Erythroblast (primary cell): ENCODE results near the gene CEACAM18.
"Not testable (repeated sequence)": the region's sequence is repeated elsewhere in the genome, so short reads cannot be mapped to it uniquely, and the experiment has no call there.

ENCODE experiments used
- DNase-seq, 2 experiments: peaks; one replicate each; lab custom pipeline; 2025; lab: John Stamatoyannopoulos, UW
- GATA1 ChIP-seq: IDR thresholded peaks from 2 replicates; pipeline ENCODE4 v1.6.1; 2011; ENCODE audit warnings: low read depth, mild to moderate bottlenecking, control low read depth, low read length, moderate library complexity
- POLR2A ChIP-seq: IDR thresholded peaks from 2 replicates; pipeline ENCODE4 v1.6.1; 2011; ENCODE audit warnings: mild to moderate bottlenecking, low read length

The CEACAM18 gene

DNA sequence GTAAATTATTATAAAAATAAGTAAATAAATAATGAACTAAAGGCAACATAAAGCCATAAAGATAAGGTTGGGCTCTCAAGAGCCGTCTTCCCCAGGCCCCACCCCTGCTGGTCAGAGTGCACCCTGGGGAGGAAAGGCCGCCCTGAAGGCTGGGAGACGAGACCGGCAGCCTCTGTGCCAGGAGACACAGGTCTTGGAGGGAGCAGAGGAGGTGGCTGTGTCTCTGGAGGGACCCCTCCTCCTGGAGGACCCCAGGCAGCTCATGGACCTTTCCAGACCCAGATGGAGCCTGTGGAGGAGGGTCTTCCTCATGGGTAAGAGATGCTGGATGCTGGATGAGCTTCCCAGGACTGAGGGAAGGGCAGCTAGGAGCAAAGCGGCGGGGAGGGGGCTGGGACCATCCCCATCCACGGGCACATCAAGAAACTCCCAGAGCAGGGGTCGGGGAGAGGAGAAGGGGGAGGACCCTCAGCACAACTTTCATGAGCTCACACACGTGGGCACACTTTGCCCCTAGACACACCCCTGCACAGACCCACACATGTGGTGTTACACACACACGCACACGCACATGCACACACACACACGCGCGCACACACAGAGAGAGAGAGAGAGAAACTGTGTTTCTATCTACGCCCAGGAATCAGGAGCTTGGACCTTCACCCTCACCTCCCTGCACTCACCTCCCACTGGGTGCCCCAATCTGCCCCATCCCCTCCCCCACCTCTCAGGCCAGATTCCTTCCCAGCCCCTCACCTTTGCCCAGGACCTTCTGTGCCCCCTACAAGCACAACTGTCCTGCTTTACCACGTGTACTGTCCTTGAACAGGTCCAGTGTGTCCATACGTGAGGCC is at the start of gene CEACAM18:
CEACAM18 (plus strand) TSS at position 159 of the 854 bp plus-strand sequence.
- TF ChIP-seq POLR2A (no peak), GATA1 (no peak)
- DNase-seq = no peak

- DNase-seq = no peak
- TF ChIP-seq POLR2A (no peak), GATA1 (no peak)
These were observed 48.1 kb upstream of the CEACAM18 start for GRCh38 chr19:51430221-51430620.

DNA sequence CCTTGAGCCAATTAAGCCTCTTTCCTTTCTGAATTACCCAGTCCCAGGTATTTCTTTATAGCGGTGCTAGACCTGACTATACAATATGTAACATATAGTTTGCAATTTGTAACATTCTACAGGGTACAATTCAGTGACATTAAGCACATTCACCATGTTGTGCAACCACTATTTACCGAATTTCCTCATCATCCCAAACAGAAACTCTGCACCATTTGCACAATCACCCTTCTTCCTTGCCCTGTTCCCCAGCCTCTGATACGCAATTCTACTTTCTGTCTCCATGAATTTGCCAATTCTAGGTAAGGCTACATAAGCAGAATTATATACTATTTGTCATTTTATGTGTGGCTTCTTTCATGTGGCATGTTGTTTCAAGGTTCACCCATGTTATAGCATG is 47.2 kb upstream of the CEACAM18 start:
- DNase-seq = no peak
- TF ChIP-seq POLR2A (no peak), GATA1 (no peak)

DNA sequence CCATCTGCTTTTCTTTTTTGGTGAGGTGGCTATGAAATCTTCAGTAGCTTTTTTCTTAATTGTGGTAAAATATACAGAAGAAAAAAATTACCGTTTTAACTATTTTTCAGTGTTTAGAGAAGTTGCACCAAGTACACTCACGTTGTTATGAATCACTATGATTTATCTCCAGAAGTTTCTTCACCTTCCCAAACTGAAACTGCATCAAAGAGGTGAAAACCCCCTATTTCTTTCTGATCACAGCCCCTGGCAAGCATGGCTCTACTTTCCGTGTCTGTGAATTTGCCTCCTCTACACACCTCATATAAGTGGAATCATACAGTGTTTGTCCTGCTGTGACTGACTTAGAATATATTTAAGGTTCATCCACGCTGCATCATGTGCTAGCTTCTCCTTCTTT is 45.3 kb upstream of the CEACAM18 start:
- no peak for DNase-seq
- TF ChIP-seq POLR2A = no peak
- no peak for TF ChIP-seq GATA1

- no peak for TF ChIP-seq GATA1
- no peak for TF ChIP-seq POLR2A
- no peak for DNase-seq
These were observed 43.9 kb upstream of the CEACAM18 start for GRCh38 chr19:51434456-51434855.

GRCh38 chr19:51439021-51439465 is 39.3 kb upstream of the CEACAM18 start:
- peak; percentile 28 to 64 for DNase-seq
- TF ChIP-seq POLR2A (no peak), GATA1 (no peak)

- DNase-seq = no peak
- TF ChIP-seq POLR2A (no peak), GATA1 (no peak)
These were observed 38.3 kb upstream of the CEACAM18 start for GRCh38 chr19:51440052-51440451.

- TF ChIP-seq POLR2A (no peak), GATA1 (no peak)
- peak in 1 of 2 experiments; percentile 47 for DNase-seq
These were observed 37.4 kb upstream of the CEACAM18 start for GRCh38 chr19:51440846-51441409.

GRCh38 chr19:51441410-51442390 is 36.6 kb upstream of the CEACAM18 start:
- DNase-seq = no peak
- TF ChIP-seq POLR2A = no peak
- no peak for TF ChIP-seq GATA1

GRCh38 chr19:51447510-51447909 is 30.8 kb upstream of the CEACAM18 start:
- not testable (repeated sequence) for DNase-seq

DNA sequence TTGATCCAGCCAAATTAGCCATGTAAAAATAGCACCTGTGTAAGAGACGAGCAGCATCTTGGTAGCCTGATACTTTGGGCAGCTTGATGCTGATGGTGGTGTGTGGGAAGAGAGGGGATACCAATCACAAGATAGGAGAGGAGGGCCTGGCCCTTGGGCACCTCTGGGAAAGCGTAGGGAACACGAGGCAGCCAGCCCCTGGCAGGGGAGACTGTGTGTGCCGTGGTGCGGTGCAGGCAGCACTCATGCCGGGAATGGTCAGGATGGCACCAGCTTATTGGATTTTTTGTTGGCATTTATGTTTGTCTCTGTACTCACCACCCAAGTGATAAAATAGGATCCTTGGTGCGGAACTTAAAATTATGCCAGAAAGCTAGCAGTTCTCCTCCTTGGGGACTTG is 30.3 kb upstream of the CEACAM18 start:
- DNase-seq = no peak
- no peak for TF ChIP-seq GATA1
- no peak for TF ChIP-seq POLR2A

DNA sequence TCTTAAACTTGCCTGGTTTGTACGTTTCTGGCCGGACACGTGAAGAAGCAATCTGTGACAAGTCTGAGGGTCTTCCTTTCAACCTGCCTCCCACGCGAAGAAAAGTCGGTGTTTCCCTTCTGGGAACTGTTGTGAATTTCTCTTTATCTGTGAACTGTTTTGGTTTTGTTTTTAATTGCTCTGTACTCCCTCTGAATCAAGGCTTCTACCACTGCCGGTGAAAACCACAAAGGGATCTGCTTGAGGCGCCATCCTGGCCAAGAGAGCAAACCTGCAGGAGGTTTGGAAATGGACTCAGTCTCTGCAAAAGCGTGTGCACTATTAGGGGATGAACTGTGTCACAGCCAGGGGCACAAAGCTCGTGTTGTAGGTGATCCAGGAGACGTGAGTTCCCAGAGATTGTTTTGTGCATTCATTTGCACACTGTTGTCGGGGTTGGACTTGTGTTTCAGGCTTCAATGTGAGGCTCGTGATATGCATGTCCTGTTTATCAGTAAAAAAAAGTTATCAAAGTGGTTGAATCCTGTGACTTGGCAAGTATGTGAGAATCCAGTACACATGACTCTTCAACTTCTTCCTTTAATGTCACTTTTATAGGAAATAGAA is 29.8 kb upstream of the CEACAM18 start:
- no peak for TF ChIP-seq POLR2A
- no peak for TF ChIP-seq GATA1
- DNase-seq = peak in 1 of 2 experiments; percentile 50

DNA sequence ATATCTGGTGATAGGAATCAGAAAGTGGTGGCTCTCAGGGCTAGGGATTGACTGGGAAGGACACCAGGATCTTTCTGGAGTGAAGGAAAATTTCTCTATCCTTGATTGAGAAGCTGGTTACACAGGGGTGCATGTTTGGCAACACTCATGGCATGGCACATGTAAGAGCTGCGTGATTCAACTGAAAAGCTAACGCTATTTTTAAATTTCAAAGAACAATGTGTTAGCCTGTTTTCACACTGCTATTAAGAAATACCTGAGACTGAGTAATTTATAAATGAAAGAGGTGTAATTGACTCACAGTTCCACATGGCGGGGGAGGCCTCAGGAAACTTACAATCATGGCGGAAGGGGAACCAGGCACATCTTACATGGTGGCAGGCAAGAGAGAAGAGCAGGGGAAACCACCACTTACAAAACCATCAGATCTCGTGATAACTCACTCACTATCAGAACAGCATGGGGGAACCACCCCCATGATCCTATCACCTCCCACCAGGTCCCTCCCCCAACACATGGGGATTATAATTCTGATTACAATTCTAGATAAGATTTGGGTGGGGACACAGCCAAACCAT is 27.5 kb upstream of the CEACAM18 start:
- no peak for DNase-seq
- TF ChIP-seq GATA1 (no peak), POLR2A (no peak)
